Measurements from ENCODE around the gene MB.
A peak's percentile ranks its signal among the peaks of the same experiment; 100 is the strongest.

The MB gene

DNA sequence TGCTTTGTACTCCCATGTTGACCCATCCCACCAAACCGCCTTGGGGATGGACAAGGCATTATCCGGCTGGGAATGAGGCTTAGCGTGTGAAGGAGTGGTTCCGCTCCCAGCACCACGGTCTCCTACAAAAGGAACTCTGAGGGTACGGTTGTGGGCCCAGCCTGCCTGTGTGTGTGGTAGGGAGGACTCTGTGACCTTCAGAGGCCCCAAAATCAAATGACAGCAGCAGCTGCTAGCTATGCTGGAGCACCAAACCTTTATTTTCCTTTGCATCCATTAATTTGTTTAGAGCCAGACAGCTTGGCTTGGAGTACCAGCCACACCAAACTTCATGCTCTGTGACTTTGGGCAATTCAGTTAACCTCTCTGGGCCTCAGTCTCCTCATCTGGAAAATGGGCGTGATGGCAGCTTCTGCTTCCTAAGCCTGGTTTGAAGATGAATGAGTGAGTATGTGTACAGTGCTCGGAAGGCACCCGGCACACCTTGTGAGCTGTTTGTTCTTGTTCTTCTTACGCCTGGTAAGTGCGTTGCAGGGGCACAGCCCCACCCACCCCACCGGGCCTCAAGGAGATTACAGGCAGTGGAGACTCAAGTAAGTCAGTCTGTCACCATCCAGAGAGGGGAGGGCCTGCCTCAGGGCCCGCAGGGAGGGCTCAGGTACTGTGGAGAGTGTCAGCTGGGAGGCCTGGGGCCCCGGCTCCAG is 25.3 kb downstream of the MB start (continued):
- TF ChIP-seq, protein P1, sequence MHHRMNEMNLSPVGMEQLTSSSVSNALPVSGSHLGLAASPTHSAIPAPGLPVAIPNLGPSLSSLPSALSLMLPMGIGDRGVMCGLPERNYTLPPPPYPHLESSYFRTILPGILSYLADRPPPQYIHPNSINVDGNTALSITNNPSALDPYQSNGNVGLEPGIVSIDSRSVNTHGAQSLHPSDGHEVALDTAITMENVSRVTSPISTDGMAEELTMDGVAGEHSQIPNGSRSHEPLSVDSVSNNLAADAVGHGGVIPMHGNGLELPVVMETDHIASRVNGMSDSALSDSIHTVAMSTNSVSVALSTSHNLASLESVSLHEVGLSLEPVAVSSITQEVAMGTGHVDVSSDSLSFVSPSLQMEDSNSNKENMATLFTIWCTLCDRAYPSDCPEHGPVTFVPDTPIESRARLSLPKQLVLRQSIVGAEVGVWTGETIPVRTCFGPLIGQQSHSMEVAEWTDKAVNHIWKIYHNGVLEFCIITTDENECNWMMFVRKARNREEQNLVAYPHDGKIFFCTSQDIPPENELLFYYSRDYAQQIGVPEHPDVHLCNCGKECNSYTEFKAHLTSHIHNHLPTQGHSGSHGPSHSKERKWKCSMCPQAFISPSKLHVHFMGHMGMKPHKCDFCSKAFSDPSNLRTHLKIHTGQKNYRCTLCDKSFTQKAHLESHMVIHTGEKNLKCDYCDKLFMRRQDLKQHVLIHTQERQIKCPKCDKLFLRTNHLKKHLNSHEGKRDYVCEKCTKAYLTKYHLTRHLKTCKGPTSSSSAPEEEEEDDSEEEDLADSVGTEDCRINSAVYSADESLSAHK (tag by site-specific recombination; IDR thresholded peaks at IDR 0.05) = no peak
- TF ChIP-seq ZNF707 (tag by site-specific recombination; IDR thresholded peaks at IDR 0.05) = no peak
- TF ChIP-seq ZNF157 (tag by site-specific recombination; IDR thresholded peaks at IDR 0.05) = no peak
- no peak for TF ChIP-seq ZNF549 (tag by site-specific recombination; IDR thresholded peaks at IDR 0.05)

DNA sequence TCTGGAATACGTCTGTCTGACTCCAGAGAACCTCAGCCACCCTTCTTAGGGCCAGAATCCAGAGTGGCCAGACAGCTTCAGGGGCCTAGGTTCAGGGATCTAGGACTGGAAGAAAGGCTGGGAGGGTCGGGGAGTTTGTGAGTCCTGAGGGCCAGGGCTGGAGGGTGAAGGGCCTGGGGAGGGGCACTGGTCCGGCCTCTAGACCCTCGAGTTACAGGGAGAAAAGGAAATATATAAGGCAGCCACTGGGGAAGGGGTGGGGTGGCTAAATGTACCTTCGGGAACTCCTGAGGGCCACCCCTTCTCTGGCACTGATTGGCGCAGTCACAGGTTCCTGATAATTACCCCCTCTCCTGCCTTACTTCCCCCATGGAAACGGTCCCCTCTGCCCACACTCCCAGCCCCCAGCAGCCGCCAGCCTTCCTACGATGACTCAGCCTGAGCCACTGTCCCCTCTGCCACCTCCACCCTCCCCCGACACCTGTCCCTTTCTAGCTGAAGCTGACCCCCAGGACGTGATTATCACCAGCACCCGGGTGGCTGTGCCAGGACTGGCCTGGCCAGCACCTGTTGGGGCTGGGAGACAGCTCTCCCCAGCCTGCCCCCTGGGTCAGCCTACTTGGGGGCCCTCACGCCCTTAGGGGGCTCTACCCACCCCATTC is 26.4 kb downstream of the MB start:
- Histone ChIP-seq H3K36me3 (ENCODE audit: control insufficient read depth in 2 of 2, insufficient read depth in 1 of 2, low read length in 2 of 2) (no peaks in the 10 kb centered on the region), H3K9me3 (ENCODE audit: control insufficient read depth, insufficient read depth, low read depth, low read length) (no peaks in the 10 kb centered on the region), H3K4me1 (ENCODE audit: control insufficient read depth, insufficient read depth, low read length) (peaks cover 7% of the 10 kb centered on the region; the same call in 1 of the 2 replicates), H3K4me3 (ENCODE audit: low read depth, low read length) (no peak overlapping the region), H3K27ac (ENCODE audit: extremely low read depth, low read depth, low read length) (no peak overlapping the region)
- ChIA-PET POLR2A (interaction anchor here (0.6 kb wide), 1 partner anchor 214 kb away, joined by 4 read pairs; no protein-coding TSS in a partner anchor), CTCF (interaction anchor here (0.7 to 1.6 kb wide), 3 partner anchors 31 to 332 kb away, joined by 3 to 7 read pairs (median 3); no protein-coding TSS in a partner anchor)
- TF ChIP-seq ZBTB17 (tag by site-specific recombination; IDR thresholded peaks at IDR 0.05) (no peak), ZFHX2 (tag by site-specific recombination; conservative IDR thresholded peaks at IDR 0.05) (peak; percentile 90), SCRT2 (tag by site-specific recombination; IDR thresholded peaks at IDR 0.05) (no peak), SP7 (tag by site-specific recombination; IDR thresholded peaks at IDR 0.05) (peak; percentile 27; the same call in 1 of the 2 replicates), BCL11A (tag by site-specific recombination; IDR thresholded peaks at IDR 0.05; ENCODE audit: low read depth) (no peak), SETDB1 (IDR thresholded peaks at IDR 0.05; ENCODE audit: insufficient read length, low read length) (no peak), ZNF473 (tag by site-specific recombination; IDR thresholded peaks at IDR 0.05) (no peak), EGR2 (tag by site-specific recombination; IDR thresholded peaks at IDR 0.05; ENCODE audit: low read depth) (peak; percentile 90), ZNF677 (tag by site-specific recombination; IDR thresholded peaks at IDR 0.05) (no peak), YY2 (tag by site-specific recombination; IDR thresholded peaks at IDR 0.05) (no peak), GLIS2 (tag by site-specific recombination; IDR thresholded peaks at IDR 0.05) (peak; percentile 61; the same call in 1 of the 2 replicates), ZFP3 (tag by site-specific recombination; IDR thresholded peaks at IDR 0.05; ENCODE audit: low read depth) (no peak), ZNF585B (tag by site-specific recombination; IDR thresholded peaks at IDR 0.05) (no peak), RBAK (tag by site-specific recombination; IDR thresholded peaks at IDR 0.05) (no peak)
- TF ChIP-seq, protein P2, sequence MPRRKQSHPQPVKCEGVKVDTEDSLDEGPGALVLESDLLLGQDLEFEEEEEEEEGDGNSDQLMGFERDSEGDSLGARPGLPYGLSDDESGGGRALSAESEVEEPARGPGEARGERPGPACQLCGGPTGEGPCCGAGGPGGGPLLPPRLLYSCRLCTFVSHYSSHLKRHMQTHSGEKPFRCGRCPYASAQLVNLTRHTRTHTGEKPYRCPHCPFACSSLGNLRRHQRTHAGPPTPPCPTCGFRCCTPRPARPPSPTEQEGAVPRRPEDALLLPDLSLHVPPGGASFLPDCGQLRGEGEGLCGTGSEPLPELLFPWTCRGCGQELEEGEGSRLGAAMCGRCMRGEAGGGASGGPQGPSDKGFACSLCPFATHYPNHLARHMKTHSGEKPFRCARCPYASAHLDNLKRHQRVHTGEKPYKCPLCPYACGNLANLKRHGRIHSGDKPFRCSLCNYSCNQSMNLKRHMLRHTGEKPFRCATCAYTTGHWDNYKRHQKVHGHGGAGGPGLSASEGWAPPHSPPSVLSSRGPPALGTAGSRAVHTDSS (tag by site-specific recombination; IDR thresholded peaks at IDR 0.05) = no peak
- TF ChIP-seq, protein P3, sequence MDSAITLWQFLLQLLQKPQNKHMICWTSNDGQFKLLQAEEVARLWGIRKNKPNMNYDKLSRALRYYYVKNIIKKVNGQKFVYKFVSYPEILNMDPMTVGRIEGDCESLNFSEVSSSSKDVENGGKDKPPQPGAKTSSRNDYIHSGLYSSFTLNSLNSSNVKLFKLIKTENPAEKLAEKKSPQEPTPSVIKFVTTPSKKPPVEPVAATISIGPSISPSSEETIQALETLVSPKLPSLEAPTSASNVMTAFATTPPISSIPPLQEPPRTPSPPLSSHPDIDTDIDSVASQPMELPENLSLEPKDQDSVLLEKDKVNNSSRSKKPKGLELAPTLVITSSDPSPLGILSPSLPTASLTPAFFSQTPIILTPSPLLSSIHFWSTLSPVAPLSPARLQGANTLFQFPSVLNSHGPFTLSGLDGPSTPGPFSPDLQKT (IDR thresholded peaks at IDR 0.05; ENCODE audit: borderline replicate concordance, low read depth, low read length) = no peak
- TF ChIP-seq, protein P4, sequence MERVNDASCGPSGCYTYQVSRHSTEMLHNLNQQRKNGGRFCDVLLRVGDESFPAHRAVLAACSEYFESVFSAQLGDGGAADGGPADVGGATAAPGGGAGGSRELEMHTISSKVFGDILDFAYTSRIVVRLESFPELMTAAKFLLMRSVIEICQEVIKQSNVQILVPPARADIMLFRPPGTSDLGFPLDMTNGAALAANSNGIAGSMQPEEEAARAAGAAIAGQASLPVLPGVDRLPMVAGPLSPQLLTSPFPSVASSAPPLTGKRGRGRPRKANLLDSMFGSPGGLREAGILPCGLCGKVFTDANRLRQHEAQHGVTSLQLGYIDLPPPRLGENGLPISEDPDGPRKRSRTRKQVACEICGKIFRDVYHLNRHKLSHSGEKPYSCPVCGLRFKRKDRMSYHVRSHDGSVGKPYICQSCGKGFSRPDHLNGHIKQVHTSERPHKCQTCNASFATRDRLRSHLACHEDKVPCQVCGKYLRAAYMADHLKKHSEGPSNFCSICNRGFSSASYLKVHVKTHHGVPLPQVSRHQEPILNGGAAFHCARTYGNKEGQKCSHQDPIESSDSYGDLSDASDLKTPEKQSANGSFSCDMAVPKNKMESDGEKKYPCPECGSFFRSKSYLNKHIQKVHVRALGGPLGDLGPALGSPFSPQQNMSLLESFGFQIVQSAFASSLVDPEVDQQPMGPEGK (tag by site-specific recombination; IDR thresholded peaks at IDR 0.05) = peak; percentile 55; the same call in 1 of the 2 replicates
- TF ChIP-seq, protein P5, sequence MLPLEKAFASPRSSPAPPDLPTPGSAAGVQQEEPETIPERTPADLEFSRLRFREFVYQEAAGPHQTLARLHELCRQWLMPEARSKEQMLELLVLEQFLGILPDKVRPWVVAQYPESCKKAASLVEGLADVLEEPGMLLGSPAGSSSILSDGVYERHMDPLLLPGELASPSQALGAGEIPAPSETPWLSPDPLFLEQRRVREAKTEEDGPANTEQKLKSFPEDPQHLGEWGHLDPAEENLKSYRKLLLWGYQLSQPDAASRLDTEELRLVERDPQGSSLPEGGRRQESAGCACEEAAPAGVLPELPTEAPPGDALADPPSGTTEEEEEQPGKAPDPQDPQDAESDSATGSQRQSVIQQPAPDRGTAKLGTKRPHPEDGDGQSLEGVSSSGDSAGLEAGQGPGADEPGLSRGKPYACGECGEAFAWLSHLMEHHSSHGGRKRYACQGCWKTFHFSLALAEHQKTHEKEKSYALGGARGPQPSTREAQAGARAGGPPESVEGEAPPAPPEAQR (tag by site-specific recombination; IDR thresholded peaks at IDR 0.05) = no peak
- TF ChIP-seq, protein P6, sequence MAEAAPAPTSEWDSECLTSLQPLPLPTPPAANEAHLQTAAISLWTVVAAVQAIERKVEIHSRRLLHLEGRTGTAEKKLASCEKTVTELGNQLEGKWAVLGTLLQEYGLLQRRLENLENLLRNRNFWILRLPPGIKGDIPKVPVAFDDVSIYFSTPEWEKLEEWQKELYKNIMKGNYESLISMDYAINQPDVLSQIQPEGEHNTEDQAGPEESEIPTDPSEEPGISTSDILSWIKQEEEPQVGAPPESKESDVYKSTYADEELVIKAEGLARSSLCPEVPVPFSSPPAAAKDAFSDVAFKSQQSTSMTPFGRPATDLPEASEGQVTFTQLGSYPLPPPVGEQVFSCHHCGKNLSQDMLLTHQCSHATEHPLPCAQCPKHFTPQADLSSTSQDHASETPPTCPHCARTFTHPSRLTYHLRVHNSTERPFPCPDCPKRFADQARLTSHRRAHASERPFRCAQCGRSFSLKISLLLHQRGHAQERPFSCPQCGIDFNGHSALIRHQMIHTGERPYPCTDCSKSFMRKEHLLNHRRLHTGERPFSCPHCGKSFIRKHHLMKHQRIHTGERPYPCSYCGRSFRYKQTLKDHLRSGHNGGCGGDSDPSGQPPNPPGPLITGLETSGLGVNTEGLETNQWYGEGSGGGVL (tag by site-specific recombination; IDR thresholded peaks at IDR 0.05) = peak; percentile 74

Measured in HEK293 (cell line).